GM06990 (cell line): Measurements from ENCODE around the gene MROH7.

Experiments used
- DNase-seq: peaks from one replicate; pipeline ENCODE4 v3.0.0-alpha.2; 2011; ENCODE audit not compliant: insufficient read length; ENCODE audit errors: extremely low read depth
- H3K27me3 ChIP-seq: replicated peaks from 2 replicates; pipeline ENCODE4 v1.6.0; 2011; ENCODE audit warnings: low read length; ENCODE audit not compliant: control insufficient read depth, insufficient read depth
- H3K36me3 ChIP-seq: 2 replicates; pipeline ENCODE4 v1.5.1; 2011; ENCODE audit warnings: low read length; ENCODE audit not compliant: control insufficient read depth, insufficient read depth
- H3K4me3 ChIP-seq: replicated peaks from 2 replicates; pipeline ENCODE4 v1.5.1; 2011; ENCODE audit warnings: low read depth, mild to moderate bottlenecking, control low read depth, low read length
- CTCF ChIP-seq: IDR thresholded peaks from 2 replicates; pipeline ENCODE4 v1.5.1; 2011; ENCODE audit warnings: low read length, control low read depth, mild to moderate bottlenecking, inconsistent platforms; ENCODE audit not compliant: insufficient read depth, poor library complexity, severe bottlenecking

MROH7 gene

GRCh38 chr1:54710841-54711240 is 69.3 kb downstream of the MROH7 start:
- Histone ChIP-seq H3K27me3 (no peaks in the 10 kb centered on the region; the same call in 1 of the 2 replicates), H3K4me3 (no peak overlapping the region), H3K36me3 (no peaks in the 10 kb centered on the region)
- no peak for DNase-seq
- no peak for TF ChIP-seq CTCF

- DNase-seq = no peak
- TF ChIP-seq CTCF = no peak
- H3K36me3 ChIP-seq = no peaks in the 10 kb centered on the region
- no peaks in the 10 kb centered on the region; the same call in 1 of the 2 replicates for H3K27me3 ChIP-seq
- no peak overlapping the region for H3K4me3 ChIP-seq
Observed at GRCh38 chr1:54711536-54711935, 70.0 kb downstream of the MROH7 start.

GRCh38 chr1:54714881-54715492 is 73.4 kb downstream of the MROH7 start:
- no peaks in the 10 kb centered on the region; the same call in 1 of the 2 replicates for H3K36me3 ChIP-seq
- DNase-seq = no peak
- peak overlapping the region; percentile 79 for H3K4me3 ChIP-seq
- no peaks in the 10 kb centered on the region for H3K27me3 ChIP-seq
- no peak for TF ChIP-seq CTCF

GRCh38 chr1:54715493-54716298 is 74.1 kb downstream of the MROH7 start, which contains the start of gene TTC4:
Gene TTC4 (plus strand): TSS chr1:54715861. CDS start chr1:54715909, 48 bp downstream.
- Histone ChIP-seq H3K27me3 (no peaks in the 10 kb centered on the region), H3K4me3 (peak within 1 kb of the TSS; percentile 79), H3K36me3 (no peaks in the 10 kb centered on the region; the same call in 1 of the 2 replicates)
- peak; percentile 89 for DNase-seq
- TF ChIP-seq CTCF = no peak

- Histone ChIP-seq H3K4me3 (peak overlapping the region; percentile 79), H3K36me3 (no peaks in the 10 kb centered on the region; the same call in 1 of the 2 replicates), H3K27me3 (no peaks in the 10 kb centered on the region)
- no peak for DNase-seq
- TF ChIP-seq CTCF = no peak
Observed at GRCh38 chr1:54716299-54717047, 74.9 kb downstream of the MROH7 start.
